NCI-H345 (cell line): ENCODE results near the gene ZFPM1.

Experiments
- DNase-seq: peaks from one replicate; lab custom pipeline; 2025; lab: John Stamatoyannopoulos, UW

Gene ZFPM1

DNA sequence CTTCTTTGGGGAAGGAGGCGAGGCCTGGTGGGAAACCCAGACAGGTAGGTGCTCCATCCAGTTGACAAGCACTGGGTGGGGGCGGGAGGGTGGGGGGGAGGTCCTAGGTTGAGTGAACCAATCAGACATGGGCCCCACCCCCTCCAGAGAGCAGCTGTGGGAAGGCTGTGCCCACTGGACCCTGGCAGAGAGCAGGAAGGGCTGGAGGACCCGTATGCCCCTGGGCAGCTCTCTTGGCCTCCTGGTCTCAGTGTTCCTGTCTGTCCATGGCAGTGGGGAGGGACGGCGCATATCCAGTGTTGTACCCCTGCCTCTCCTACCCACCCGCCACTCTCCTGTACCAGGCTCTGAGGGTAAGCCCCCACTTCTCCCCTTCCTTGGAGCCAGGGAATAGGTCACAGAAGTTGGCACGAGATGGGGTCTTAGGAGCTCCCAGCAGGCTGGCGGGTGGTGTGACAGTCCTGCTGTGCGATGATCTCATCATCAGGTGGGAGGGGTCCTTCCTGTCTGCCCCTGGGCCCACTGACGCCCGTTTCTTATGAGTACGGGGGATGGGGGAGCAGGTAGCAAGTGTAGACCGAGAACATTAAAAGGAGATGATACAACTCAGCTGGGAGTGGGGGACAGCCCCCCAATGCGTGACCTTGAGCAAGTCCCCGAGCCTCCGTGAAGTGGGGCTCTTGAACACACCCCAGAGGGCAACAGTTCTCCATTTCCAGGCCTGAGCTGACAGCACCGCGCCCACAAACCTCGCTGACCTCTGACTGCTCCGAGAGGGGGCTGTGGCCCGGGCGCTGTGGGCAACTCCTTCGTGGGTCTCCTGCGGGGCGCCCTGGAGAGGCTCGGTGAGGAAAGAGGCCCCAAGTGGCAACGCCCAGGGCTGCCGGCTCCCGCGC lies 1.2 kb upstream of the ZFPM1 start:
- peak; percentile 3 for DNase-seq

DNA sequence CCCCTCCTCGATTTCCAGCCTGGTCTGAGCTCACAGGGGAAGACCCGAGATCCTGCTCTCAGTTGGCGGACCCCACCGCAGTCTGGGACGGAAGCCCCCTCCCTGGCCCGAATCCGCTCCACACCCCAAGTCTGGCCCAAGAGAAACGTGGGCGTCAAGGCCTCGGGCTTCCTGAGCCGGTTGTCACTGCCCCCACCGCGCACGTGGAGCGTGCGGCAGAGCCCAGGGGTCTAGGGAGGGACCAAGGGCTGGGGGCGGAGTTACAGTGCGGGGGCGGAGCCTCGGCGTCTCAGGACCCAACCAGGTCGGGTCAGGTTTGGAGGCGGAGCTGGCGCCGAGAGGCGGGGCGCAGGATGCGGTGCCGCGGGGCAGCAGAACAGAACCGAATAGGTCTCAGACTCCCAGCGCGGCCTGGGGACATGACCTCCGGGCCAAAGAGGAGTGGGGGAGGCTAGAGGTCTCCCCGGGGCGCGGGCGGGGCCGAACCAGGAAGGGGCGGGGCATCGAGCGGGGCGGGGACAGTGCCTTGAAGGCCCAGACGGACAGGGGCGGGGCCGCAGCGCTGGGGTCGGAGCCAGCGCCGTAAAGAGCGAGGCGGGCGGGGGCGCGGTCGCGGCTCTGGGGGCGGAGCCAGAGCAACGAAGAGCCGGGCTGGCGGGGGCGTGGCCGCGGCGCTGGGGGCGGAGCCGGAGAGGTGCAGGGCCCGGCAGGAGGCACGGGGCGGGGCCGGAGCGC lies 431 bp upstream of the ZFPM1 start:
- DNase-seq = peak; percentile 89

GRCh38 chr16:88453611-88454522 lies 787 bp downstream of the ZFPM1 start:
- DNase-seq = no peak

- DNase-seq = peak; percentile 31
Measured at GRCh38 chr16:88454523-88454947, 1.5 kb downstream of the ZFPM1 start.

- DNase-seq = peak; percentile 14
Measured at GRCh38 chr16:88455610-88456355, 2.7 kb downstream of the ZFPM1 start.

GRCh38 chr16:88456356-88457292 lies 3.5 kb downstream of the ZFPM1 start:
- DNase-seq = peak; percentile 49

- DNase-seq = no peak
Measured at GRCh38 chr16:88458039-88458772, 5.1 kb downstream of the ZFPM1 start.

DNA sequence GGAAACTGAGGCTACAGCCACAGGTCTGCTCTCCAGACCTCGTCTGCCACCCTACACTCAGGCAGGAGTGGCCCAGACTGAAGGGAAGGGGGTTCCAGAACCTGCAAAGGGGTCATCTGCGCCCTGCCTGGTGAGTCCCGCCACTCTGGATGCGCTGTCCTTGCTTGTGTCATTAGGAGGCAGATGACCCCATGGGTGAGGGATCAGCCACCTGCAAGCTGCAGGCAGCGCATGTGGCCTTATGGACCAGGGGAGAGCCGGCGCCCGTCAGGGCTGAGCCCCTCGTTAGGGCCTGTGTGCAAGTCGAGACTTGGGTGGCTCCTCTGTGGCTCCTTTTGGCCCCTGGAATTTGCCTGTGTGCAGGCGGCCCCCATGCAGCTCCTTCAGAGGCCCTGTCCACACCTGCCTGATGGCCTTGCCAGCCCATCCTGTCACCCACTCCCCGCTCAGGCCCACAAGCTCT lies 5.7 kb downstream of the ZFPM1 start:
- no peak for DNase-seq

GRCh38 chr16:88459366-88460073 lies 6.4 kb downstream of the ZFPM1 start:
- DNase-seq = no peak

GRCh38 chr16:88460496-88461330 lies 7.6 kb downstream of the ZFPM1 start:
- DNase-seq = no peak

- no peak for DNase-seq
Measured at GRCh38 chr16:88461331-88462269, 8.5 kb downstream of the ZFPM1 start.

- DNase-seq = no peak
Measured at GRCh38 chr16:88462396-88462795, 9.3 kb downstream of the ZFPM1 start.

DNA sequence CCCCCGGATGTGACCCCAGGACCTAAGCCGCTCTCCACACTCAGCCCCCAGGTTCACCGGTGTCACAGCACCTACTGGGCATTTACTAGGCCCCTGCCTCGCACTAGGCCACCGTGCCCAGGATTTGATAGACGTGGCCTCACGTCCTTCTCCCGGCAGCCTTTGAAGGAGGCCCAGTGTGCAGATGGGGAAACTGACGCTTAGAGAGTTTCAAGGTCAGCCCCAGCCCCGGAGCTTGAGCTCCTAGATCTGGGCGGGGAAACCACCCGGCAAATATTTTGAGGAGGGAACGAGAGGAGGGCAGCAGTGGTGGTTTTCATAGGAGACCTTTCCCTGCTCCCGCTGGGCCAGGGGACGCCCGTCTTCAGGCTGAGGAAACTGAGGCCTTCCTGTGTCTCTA lies 10.3 kb downstream of the ZFPM1 start:
- DNase-seq = no peak

- DNase-seq = no peak
Measured at GRCh38 chr16:88464447-88465318, 11.6 kb downstream of the ZFPM1 start.

DNA sequence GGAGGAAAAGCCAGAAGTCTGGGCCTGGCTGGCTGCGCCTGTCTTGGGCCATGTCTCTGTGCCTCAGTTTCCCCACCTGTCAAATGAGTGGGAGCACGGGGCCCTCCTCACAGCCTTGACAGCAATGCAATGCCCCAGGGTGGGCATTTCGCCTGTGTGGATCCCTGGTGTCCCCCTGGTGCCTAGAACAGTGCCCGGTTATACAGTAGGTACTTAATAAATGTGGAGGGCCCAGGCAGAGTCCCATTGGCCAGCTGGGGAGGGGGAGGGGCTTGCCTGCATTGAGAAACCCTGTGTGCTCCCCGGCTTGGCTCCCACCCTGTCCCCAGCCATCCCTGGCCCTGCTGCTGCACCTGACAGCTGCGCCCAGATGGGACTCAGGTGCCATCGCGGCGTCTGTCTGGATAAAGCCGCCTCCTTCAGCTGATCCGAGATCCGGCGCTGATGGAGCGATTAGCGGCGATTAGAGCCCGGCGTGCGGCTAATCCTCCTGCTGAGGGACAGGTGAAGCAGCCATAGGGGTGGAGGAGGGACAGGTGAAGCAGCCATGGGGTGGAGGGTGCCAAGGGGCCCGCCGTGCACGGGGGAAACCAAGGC lies 12.4 kb downstream of the ZFPM1 start:
- no peak for DNase-seq
